Tibial nerve (tissue), 4 donors: Measurements from ENCODE around the gene AFAP1. TPM values are rescaled to one million over a fixed set of nuclear protein-coding genes. Genes with fewer than 3 reads are reported as not detected.
A peak's percentile ranks its signal among the peaks of the same experiment; 100 is the strongest.

Experiments used
- DNase-seq, 2 donors: peaks; one replicate each; pipeline ENCODE4 v3.0.0-alpha.2; 2019; ENCODE audit warnings: low spot score in 2 of 2
- H3K27ac ChIP-seq, 4 donors: fragments of 200-600 bp; sonication (generic) in 3 of 4; one replicate each; pipeline ENCODE4 v1.5.1; 2017 to 2019; ENCODE audit warnings: mild to moderate bottlenecking in 1 of 4
- H3K27me3 ChIP-seq, 2 donors: fragments of 200-600 bp; sonication (generic) in 1 of 2; one replicate each; pipeline versions ENCODE4 v1.5.1 to v1.6.0; 2017 to 2019
- H3K36me3 ChIP-seq, 3 donors: fragments of 200-600 bp; sonication (generic); one replicate each; pipeline ENCODE4 v1.5.1; 2018 to 2019
- H3K4me1 ChIP-seq, 4 donors: fragments of 200-600 bp; sonication (generic) in 3 of 4; one replicate each; pipeline ENCODE4 v1.5.1; 2017 to 2019
- H3K4me3 ChIP-seq, 4 donors: fragments of 200-600 bp; sonication (generic) in 3 of 4; one replicate each; pipeline ENCODE4 v1.5.1; 2017 to 2019; ENCODE audit warnings: mild to moderate bottlenecking in 1 of 4, moderate library complexity in 1 of 4
- H3K9me3 ChIP-seq, 4 donors: fragments of 200-600 bp; sonication (generic) in 3 of 4; one replicate each; pipeline ENCODE4 v1.5.1; 2017 to 2019
- CTCF ChIP-seq, 5 experiments: fragments of 200-600 bp in 3 of 5; fragments of 450-650 bp in 2 of 5; sonication (generic) in 3 of 5; IDR thresholded peaks; one replicate each; pipeline ENCODE4 v1.5.1; 2016 to 2019; ENCODE audit warnings: antibody characterized with exemption in 5 of 5, mild to moderate bottlenecking in 3 of 5, moderate library complexity in 2 of 5
- EP300 ChIP-seq, 2 donors: sonication (generic); formaldehyde crosslinking; IDR thresholded peaks; one replicate each; pipeline ENCODE4 v1.6.1; 2017; ENCODE audit warnings: antibody characterized with exemption in 2 of 2, mild to moderate bottlenecking in 1 of 2
- POLR2A ChIP-seq, 2 donors: fragments of 450-650 bp; IDR thresholded peaks; one replicate each; pipeline ENCODE4 v1.6.1; 2017; ENCODE audit warnings: antibody characterized with exemption in 2 of 2, mild to moderate bottlenecking in 2 of 2, moderate library complexity in 2 of 2
- WGBS, 2 donors: methylation state at CpG; one replicate each; pipeline ENCODE4 v1.1.5; 2018; 5-methylcytosine and 5-hydroxymethylcytosine counted together
- total RNA-seq, 4 donors: library from RNA; depleted of rRNA; stranded (reverse); fragments of >200 nt; gene quantifications; one replicate each; pipeline ENCODE4 v1.1.0, GENCODE V29; 2016

Gene AFAP1
- total RNA-seq, 4 donors from 2014 or later: 23.2 to 34.9 (median 32.1) TPM

- Histone ChIP-seq H3K27me3 (no peaks in the 10 kb centered on the region), H3K27ac (no peak overlapping the region), H3K9me3 (no peaks in the 10 kb centered on the region), H3K4me3 (no peak overlapping the region), H3K36me3 (peaks cover 0 to 21% (median 0%) of the 10 kb centered on the region in 3 donors), H3K4me1 (peaks cover 0 to 36% (median 3%) of the 10 kb centered on the region in 4 donors)
- DNase-seq: no peak
- WGBS, 2 donors: 73 to 77% methylated on average over 4 of the region's 4 CpGs
- TF ChIP-seq EP300 (IDR thresholded peaks at IDR 0.05) (no peak), POLR2A (IDR thresholded peaks at IDR 0.05) (no peak), CTCF (IDR thresholded peaks at IDR 0.05) (no peak)
Measured at GRCh38 chr4:7839856-7840255, 99.8 kb downstream of the AFAP1 start.

- WGBS, 2 donors: 90 to 92% methylated on average over 13 of the region's 13 CpGs
- Histone ChIP-seq H3K36me3 (peaks cover 0 to 30% (median 0%) of the 10 kb centered on the region in 3 donors), H3K4me1 (peaks cover 0 to 22% (median 3%) of the 10 kb centered on the region in 4 donors), H3K27me3 (no peaks in the 10 kb centered on the region), H3K9me3 (no peaks in the 10 kb centered on the region), H3K4me3 (no peak overlapping the region), H3K27ac (no peak overlapping the region)
- no peak for DNase-seq
- TF ChIP-seq EP300 (IDR thresholded peaks at IDR 0.05) (no peak), POLR2A (IDR thresholded peaks at IDR 0.05) (no peak), CTCF (IDR thresholded peaks at IDR 0.05) (no peak)
Measured at GRCh38 chr4:7838136-7838782, 101.4 kb downstream of the AFAP1 start.

- 81 to 88% methylated on average over 6 of the region's 6 CpGs for WGBS, 2 donors
Measured at GRCh38 chr4:7837597-7838135, 102.0 kb downstream of the AFAP1 start.

GRCh38 chr4:7831858-7832730 lies 107.6 kb downstream of the AFAP1 start:
- TF ChIP-seq EP300 (IDR thresholded peaks at IDR 0.05) (no peak), CTCF (IDR thresholded peaks at IDR 0.05) (no peak)
- Histone ChIP-seq H3K4me3 (no peak overlapping the region), H3K4me1 (peaks cover 0 to 40% (median 8%) of the 10 kb centered on the region in 4 donors), H3K9me3 (no peaks in the 10 kb centered on the region), H3K27ac (peak overlapping the region in 2 of 4 donors; percentile 56 to 60), H3K27me3 (no peaks in the 10 kb centered on the region), H3K36me3 (peaks cover 0 to 13% (median 0%) of the 10 kb centered on the region in 3 donors)
- 73 to 75% methylated on average over 14 of the region's 14 CpGs for WGBS, 2 donors
- DNase-seq: no peak

More at GRCh38 chr4:7837597-7838135, 102.0 kb downstream of the AFAP1 start:
- Histone ChIP-seq H3K9me3 (no peaks in the 10 kb centered on the region), H3K4me1 (peaks cover 0 to 16% (median under 1%) of the 10 kb centered on the region in 4 donors), H3K27me3 (no peaks in the 10 kb centered on the region), H3K36me3 (peaks cover 0 to 30% (median 0%) of the 10 kb centered on the region in 3 donors), H3K4me3 (no peak overlapping the region), H3K27ac (no peak overlapping the region)
- TF ChIP-seq CTCF (IDR thresholded peaks at IDR 0.05) (no peak), POLR2A (IDR thresholded peaks at IDR 0.05) (no peak), EP300 (IDR thresholded peaks at IDR 0.05) (no peak)
- no peak for DNase-seq
